ENCODE results near the gene PCBP3. TPM values are rescaled to one million over a fixed set of nuclear protein-coding genes. Genes with fewer than 3 reads are reported as not detected.
"Not testable (repeated sequence)": the region's sequence is repeated elsewhere in the genome, so short reads cannot be mapped to it uniquely, and the experiment has no call there.

The PCBP3 gene
- total RNA-seq, 1 donor from 2014 or later, result 9.7 TPM

DNA sequence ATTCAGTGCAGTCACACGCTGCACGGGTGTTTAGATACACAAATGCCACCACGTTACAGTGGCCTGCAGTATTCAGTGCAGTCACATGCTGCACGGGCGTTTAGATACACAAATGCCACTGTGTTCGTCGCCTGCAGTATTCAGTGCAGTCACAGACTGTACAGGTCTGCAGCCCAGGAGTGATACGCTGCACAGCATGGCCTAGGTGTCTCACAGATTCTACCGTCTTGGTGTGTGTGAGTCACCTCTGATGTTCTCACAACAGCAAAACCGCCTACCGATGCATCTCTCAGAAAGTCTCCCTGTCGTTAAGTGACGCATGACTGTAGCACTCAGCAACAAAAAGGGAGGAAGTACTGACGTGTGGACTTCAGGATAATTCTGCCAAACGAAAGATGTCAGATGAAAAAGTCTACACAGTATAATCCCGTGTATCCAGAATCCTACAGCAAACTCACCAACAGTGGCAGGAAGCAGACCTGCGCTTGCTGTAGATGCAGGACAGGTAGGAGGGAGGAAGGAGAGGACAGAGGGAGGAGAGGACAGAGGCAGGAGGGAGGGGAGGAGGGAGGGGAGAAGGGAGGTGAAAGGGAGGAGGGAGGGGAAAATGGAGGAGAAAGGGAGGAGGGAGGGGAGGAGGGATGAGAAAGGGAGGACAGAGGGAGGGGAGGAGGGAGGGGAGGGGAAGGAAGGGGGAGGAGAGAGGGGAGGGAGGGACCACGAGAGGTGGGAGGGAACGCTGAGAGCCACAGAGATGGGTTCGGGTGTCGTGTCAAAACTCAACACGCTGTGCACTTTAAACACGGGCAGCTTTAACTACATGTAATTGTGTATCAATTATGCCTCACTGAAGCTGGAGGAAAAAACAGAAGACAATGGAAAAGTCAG is 36.3 kb upstream of the PCBP3 start:
- intact Hi-C loops (cut with micrococcal nuclease), result no loop called here
- Mint-ChIP-seq H3K36me3 (ENCODE audit: low read depth) (no peaks in the 10 kb centered on the region), H3K27me3 (peaks cover 19% of the 10 kb centered on the region), H3K4me1 (peaks cover 3% of the 10 kb centered on the region), H3K9me3 (peaks cover 5% of the 10 kb centered on the region), H3K27ac (peak overlapping the region; percentile 88), H3K4me3 (peak overlapping the region; percentile 63)
- peak; percentile 75 for DNase-seq

GRCh38 chr21:45607909-45608295 is 35.6 kb upstream of the PCBP3 start:
- H3K27ac Mint-ChIP-seq, result no peak overlapping the region
- peaks cover 22% of the 10 kb centered on the region for H3K27me3 Mint-ChIP-seq
- H3K4me1 Mint-ChIP-seq, result peaks cover 3% of the 10 kb centered on the region
- H3K4me3 Mint-ChIP-seq, result no peak overlapping the region
- DNase-seq, result no peak
- intact Hi-C loops (cut with micrococcal nuclease), result no loop called here
- no peaks in the 10 kb centered on the region for H3K36me3 Mint-ChIP-seq (ENCODE audit: low read depth)
- H3K9me3 Mint-ChIP-seq, result peaks cover 5% of the 10 kb centered on the region

GRCh38 chr21:45608747-45609470 is 34.6 kb upstream of the PCBP3 start:
- not testable (repeated sequence) for H3K9me3 Mint-ChIP-seq, H3K27ac Mint-ChIP-seq

DNA sequence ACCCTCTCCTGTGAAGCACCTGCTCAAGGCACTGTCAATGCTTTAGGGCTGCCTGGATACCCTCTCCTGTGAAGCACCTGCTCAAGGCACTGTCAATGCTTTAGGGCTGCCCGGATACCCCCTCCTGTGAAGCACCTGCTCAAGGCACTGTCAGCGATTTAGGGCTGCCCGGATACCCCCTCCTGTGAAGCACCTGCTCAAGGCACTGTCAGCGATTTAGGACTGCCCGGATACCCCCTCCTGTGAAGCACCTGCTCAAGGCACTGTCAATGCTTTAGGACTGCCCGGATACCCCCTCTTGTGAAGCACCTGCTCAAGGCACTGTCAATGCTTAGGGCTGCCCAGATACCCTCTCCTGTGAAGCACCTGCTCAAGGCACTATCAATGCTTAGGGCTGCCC is 33.9 kb upstream of the PCBP3 start:
- intact Hi-C loops (cut with micrococcal nuclease); H3K4me3 Mint-ChIP-seq; H3K4me1 Mint-ChIP-seq; H3K9me3 Mint-ChIP-seq; H3K36me3 Mint-ChIP-seq (ENCODE audit: low read depth); DNase-seq; H3K27ac Mint-ChIP-seq: not testable (repeated sequence)
- H3K27me3 Mint-ChIP-seq, result peaks cover 26% of the 10 kb centered on the region

More at GRCh38 chr21:45608747-45609470, 34.6 kb upstream of the PCBP3 start:
- intact Hi-C loops (cut with micrococcal nuclease); H3K4me1 Mint-ChIP-seq; H3K4me3 Mint-ChIP-seq; DNase-seq; H3K36me3 Mint-ChIP-seq (ENCODE audit: low read depth): not testable (repeated sequence)
- H3K27me3 Mint-ChIP-seq, result peaks cover 25% of the 10 kb centered on the region

DNA sequence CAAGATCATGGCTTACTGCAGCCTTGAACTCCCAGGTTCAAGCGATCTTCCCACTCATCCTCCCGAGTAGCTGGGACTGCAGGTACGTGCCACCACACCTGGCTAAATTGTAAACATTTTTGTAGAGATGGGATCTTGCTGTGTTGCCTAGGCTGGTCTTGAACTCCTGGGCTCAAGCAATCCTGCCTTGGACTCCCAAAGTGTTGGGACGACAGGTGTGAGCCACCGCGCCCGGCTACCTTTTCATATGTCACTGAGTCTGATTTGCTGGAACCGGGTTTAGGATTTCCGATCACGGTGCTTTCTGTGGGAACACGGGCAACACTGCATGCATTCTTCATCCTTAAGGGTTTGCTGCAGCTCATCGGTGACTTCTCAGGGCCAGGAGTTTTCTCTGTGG is 32.2 kb upstream of the PCBP3 start:
- no peak overlapping the region for H3K4me3 Mint-ChIP-seq
- H3K4me1 Mint-ChIP-seq, result peaks cover 17% of the 10 kb centered on the region
- no peaks in the 10 kb centered on the region for H3K9me3 Mint-ChIP-seq
- H3K36me3 Mint-ChIP-seq (ENCODE audit: low read depth), result no peaks in the 10 kb centered on the region
- DNase-seq, result no peak
- H3K27me3 Mint-ChIP-seq, result peaks cover 32% of the 10 kb centered on the region
- no peak overlapping the region for H3K27ac Mint-ChIP-seq
- intact Hi-C loops (cut with micrococcal nuclease), result no loop called here

DNA sequence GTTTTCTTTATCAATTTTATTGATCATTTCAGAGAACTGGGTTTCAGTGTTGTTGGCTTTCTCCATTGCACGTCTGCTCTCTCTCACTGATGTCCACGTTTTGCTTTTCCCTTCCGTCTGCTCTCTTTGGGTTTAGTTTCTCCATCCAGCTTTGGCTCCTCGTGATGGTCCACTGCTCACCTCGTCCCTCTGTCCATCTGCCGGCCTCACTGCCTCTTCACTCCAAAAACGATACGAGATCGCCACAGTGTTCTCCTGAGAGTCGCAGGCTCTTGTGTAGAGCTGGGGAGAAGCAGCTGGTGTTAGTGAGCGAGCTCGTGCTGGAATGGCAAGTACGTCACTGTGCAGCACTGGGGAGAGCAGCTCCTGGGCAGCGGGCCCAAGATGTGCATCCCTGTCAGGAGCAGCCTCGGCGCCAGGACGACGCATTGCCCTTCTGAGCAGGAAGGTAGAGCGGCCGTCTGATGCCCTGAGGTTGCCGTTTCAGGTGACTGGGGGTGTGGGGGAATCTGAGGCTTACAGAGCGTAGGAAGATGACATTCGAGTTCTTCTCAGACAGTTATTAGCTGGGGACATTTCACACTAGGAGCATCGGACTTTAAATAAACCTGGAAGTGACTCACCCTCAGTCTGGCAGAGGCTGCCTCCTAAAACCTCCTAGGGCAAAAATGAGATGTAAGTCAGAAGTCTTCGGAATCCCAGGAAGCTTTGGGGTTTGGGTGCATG is 31.4 kb upstream of the PCBP3 start:
- no peaks in the 10 kb centered on the region for H3K36me3 Mint-ChIP-seq (ENCODE audit: low read depth)
- no peak for DNase-seq
- H3K9me3 Mint-ChIP-seq, result no peaks in the 10 kb centered on the region
- intact Hi-C loops (cut with micrococcal nuclease), result no loop called here
- peaks cover 18% of the 10 kb centered on the region for H3K4me1 Mint-ChIP-seq
- H3K27me3 Mint-ChIP-seq, result peaks cover 32% of the 10 kb centered on the region
- H3K4me3 Mint-ChIP-seq, result no peak overlapping the region
- H3K27ac Mint-ChIP-seq, result no peak overlapping the region

- intact Hi-C loops (cut with micrococcal nuclease); H3K27ac Mint-ChIP-seq; H3K9me3 Mint-ChIP-seq; DNase-seq; H3K4me3 Mint-ChIP-seq; H3K36me3 Mint-ChIP-seq (ENCODE audit: low read depth): not testable (repeated sequence)
- H3K4me1 Mint-ChIP-seq, result peaks cover 15% of the 10 kb centered on the region
- peaks cover 33% of the 10 kb centered on the region for H3K27me3 Mint-ChIP-seq
Measured at GRCh38 chr21:45612665-45613019, 30.9 kb upstream of the PCBP3 start.

DNA sequence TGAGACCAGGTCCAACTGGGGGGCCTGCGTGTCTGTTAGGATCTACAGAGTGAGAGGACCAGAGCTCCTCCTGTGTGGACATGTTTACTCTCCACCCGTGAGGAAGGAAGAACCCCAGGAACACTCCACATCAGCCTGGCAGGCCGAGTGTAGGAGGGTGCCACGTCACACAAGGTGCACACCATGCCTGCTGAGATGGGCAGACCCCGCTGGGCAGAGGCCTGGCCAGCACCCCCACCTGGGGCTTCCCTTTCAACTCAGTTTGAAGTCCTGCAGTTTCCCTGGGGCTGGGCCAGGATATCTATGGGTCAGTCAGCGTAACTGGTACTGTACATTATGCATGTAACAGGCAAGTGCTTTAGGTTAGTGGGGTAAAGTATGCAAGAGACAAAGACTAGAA is 30.1 kb upstream of the PCBP3 start:
- intact Hi-C loops (cut with micrococcal nuclease), result no loop called here
- H3K36me3 Mint-ChIP-seq (ENCODE audit: low read depth), result no peaks in the 10 kb centered on the region
- H3K27ac Mint-ChIP-seq, result peak overlapping the region; percentile 21
- peaks cover 15% of the 10 kb centered on the region for H3K4me1 Mint-ChIP-seq
- peaks cover 36% of the 10 kb centered on the region for H3K27me3 Mint-ChIP-seq
- no peaks in the 10 kb centered on the region for H3K9me3 Mint-ChIP-seq
- DNase-seq, result no peak
- H3K4me3 Mint-ChIP-seq, result no peak overlapping the region

- intact Hi-C loops (cut with micrococcal nuclease), result loop anchor here (2.0 kb wide), 2 partner anchors 21 to 59 kb away; no protein-coding TSS in a partner anchor
- DNase-seq, result no peak
- H3K27me3 Mint-ChIP-seq, result peaks cover 36% of the 10 kb centered on the region
- H3K4me1 Mint-ChIP-seq, result peaks cover 15% of the 10 kb centered on the region
- no peak overlapping the region for H3K4me3 Mint-ChIP-seq
- H3K9me3 Mint-ChIP-seq, result no peaks in the 10 kb centered on the region
- H3K36me3 Mint-ChIP-seq (ENCODE audit: low read depth), result no peaks in the 10 kb centered on the region
- H3K27ac Mint-ChIP-seq, result peak overlapping the region; percentile 21
Measured at GRCh38 chr21:45613881-45614280, 29.6 kb upstream of the PCBP3 start.

- peak overlapping the region; percentile 83 for H3K4me3 Mint-ChIP-seq
- DNase-seq, result peak; percentile 91
- peaks cover 37% of the 10 kb centered on the region for H3K27me3 Mint-ChIP-seq
- H3K4me1 Mint-ChIP-seq, result peaks cover 15% of the 10 kb centered on the region
- intact Hi-C loops (cut with micrococcal nuclease), result loop anchor here (2.0 kb wide), 2 partner anchors 22 to 60 kb away; no protein-coding TSS in a partner anchor
- H3K27ac Mint-ChIP-seq, result peak overlapping the region; percentile 64
- H3K9me3 Mint-ChIP-seq, result no peaks in the 10 kb centered on the region
- H3K36me3 Mint-ChIP-seq (ENCODE audit: low read depth), result no peaks in the 10 kb centered on the region
Measured at GRCh38 chr21:45615145-45615711, 28.3 kb upstream of the PCBP3 start.

DNA sequence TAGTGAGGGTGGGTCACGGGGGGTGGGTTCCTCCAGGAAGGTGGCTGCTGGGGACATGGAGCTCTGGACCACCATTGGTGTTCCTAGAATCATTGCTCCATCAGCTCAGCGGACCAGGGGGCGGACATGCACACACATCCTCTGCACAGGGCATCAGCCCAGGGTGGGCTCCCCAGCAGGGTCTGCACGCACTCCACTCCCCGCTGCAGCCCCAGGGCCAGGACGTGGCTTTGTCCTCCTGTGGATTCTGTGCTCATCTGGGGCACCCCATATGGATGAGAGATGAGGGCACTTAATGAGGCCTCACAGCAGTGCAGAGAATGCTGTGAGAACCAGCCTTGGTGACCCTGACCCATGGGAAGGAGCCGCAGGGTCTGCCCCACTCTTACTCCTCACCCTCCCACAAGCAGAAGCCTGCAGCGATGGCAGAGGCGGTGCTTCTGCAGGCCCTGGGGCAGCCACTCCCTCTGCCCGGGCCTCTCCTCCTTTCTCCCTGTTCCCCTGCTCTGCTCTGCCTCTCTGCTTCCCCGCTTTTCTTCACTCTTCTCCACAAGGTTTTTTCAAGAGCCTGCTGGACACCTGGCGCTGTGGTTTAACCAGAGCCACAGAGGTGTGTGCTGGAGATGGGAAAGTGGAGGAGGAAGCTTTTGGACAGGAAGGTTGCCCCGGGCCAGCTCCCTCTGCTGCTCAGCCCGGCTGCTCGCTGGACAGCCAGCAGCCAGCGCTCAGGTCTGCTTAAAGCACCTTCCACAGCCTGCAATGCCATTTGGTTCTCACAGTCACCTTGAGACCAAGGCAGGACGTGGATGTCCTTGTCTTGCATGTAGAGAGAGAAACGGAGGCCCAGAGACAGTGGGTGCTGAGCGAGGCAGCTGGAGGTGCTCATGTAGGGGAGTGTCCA is 26.3 kb upstream of the PCBP3 start:
- Mint-ChIP-seq H3K4me3 (no peak overlapping the region), H3K27me3 (peaks cover 34% of the 10 kb centered on the region), H3K9me3 (no peaks in the 10 kb centered on the region), H3K27ac (no peak overlapping the region), H3K36me3 (ENCODE audit: low read depth) (no peaks in the 10 kb centered on the region), H3K4me1 (peaks cover 15% of the 10 kb centered on the region)
- DNase-seq, result no peak
- intact Hi-C loops (cut with micrococcal nuclease), result no loop called here

DNA sequence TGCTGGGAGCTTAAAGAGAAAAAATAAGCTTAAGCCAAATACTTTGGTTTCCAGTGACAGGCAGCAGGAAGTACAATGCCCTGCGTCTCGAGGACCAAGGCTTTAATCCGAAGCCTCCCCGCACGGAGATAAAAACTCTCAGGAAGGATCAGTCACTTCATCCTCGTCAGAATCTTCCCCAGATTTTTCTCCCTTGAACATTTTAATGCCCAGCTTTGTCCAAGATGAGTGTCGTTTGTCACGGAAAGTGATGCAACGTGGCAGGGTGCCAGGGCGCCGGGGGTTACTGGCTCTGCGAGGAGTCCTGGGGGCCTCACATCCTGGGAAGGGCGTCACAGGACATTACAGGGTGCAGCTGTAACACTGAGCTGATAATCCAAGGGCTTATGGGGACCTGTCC is 25.2 kb upstream of the PCBP3 start:
- no peak for DNase-seq
- intact Hi-C loops (cut with micrococcal nuclease), result no loop called here
- Mint-ChIP-seq H3K4me3 (no peak overlapping the region), H3K27me3 (peaks cover 33% of the 10 kb centered on the region), H3K27ac (no peak overlapping the region), H3K4me1 (peaks cover 15% of the 10 kb centered on the region), H3K36me3 (ENCODE audit: low read depth) (no peaks in the 10 kb centered on the region), H3K9me3 (no peaks in the 10 kb centered on the region)

All from activated CD4-positive, alpha-beta T cell treated with anti-CD3 and anti-CD28 coated beads, Interleukin-2, amount 10 ng/mL, durations not matched to agents 24 days and 14 days (primary cell).